Esophagus squamous epithelium (tissue), 5 donors: ENCODE measurements around the gene SFMBT1. TPM values are rescaled to one million over a fixed set of nuclear protein-coding genes. Genes with fewer than 3 reads are reported as not detected.

Source experiments
- DNase-seq: peaks from one replicate; lab custom pipeline; 2025; lab: John Stamatoyannopoulos, UW
- H3K27ac ChIP-seq, 4 donors: fragments of 200-600 bp; sonication (generic); one replicate each; pipeline ENCODE4 v1.5.1; 2016 to 2019; ENCODE audit warnings: mild to moderate bottlenecking in 1 of 4
- H3K27me3 ChIP-seq, 4 donors: fragments of 200-600 bp; sonication (generic); 1 replicate in 3 of 4; 2 replicates in 1 of 4; pipeline versions ENCODE4 v1.5.1 to v1.6.0; 2017 to 2021; ENCODE audit warnings: antibody characterized with exemption in 1 of 4
- H3K36me3 ChIP-seq, 3 donors: fragments of 200-600 bp; sonication (generic); one replicate each; pipeline ENCODE4 v1.5.1; 2016 to 2019
- H3K4me1 ChIP-seq, 3 donors: fragments of 200-600 bp; sonication (generic); one replicate each; pipeline ENCODE4 v1.5.1; 2017 to 2019
- H3K4me3 ChIP-seq, 4 donors: fragments of 200-600 bp; sonication (generic); 1 replicate in 3 of 4; 2 replicates in 1 of 4; pipeline ENCODE4 v1.5.1; 2016 to 2019; ENCODE audit warnings: mild to moderate bottlenecking in 2 of 4, moderate library complexity in 1 of 4
- H3K9me3 ChIP-seq, 3 donors: fragments of 200-600 bp; sonication (generic); one replicate each; pipeline ENCODE4 v1.5.1; 2016 to 2019
- POLR2A ChIP-seq, 4 donors: fragments of 450-650 bp; IDR thresholded peaks; one replicate each; pipeline ENCODE4 v1.6.1; 2017; ENCODE audit warnings: antibody characterized with exemption in 4 of 4, mild to moderate bottlenecking in 4 of 4, moderate library complexity in 3 of 4
- WGBS, 2 donors: methylation state at CpG; one replicate each; pipeline ENCODE4 v1.1.5; 2018; 5-methylcytosine and 5-hydroxymethylcytosine counted together
- intact Hi-C: fragments of 100-400 bp; cut with DNase I; formaldehyde crosslinking; loops from one replicate; pipeline ENCODE4 v1.15.0; 2022
- total RNA-seq, 4 donors: library from RNA; depleted of rRNA; stranded (reverse); fragments of >200 nt; gene quantifications; one replicate each; pipeline ENCODE4 v1.1.0, GENCODE V29; 2016
- TF ChIP-seq, protein P1 (sequence below), 6 experiments: fragments of 450-650 bp in 4 of 6; fragments of 200-600 bp in 2 of 6; sonication (generic) in 2 of 6; IDR thresholded peaks; one replicate each; pipeline ENCODE4 v1.5.1; 2016 to 2019; ENCODE audit warnings: antibody characterized with exemption in 6 of 6, mild to moderate bottlenecking in 4 of 6, moderate library complexity in 4 of 6
- donor health status: DM: yes; HTN: yes; CAD: no.

Gene SFMBT1
- total RNA-seq, 4 donors from 2014 or later, result 6.6 to 26.7 (median 9.4) TPM

DNA sequence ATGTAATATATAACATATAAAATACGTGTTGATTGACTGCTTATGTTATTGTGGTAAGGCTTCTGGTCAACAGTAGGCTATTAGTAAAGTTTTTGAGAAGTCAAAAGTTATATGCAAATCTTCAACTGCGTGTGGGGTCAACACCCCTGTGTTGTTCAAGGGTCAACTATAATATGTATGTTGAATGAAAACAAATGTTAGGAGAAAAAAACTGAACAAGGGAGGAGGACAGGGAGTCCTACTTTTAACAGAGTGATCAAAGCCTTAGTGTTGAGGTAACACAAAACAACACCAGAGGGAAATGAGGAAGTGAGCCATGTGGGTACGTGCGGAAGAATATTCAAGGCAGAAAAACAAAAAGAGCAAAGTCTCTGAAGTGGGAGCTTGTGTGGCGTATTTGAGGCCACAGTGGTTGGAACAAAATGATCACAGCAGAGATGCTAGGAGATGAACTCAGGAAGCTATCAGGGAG lies 62.5 kb downstream of the SFMBT1 start:
- peak overlapping the region in 1 of 4 donors; percentile 17 for H3K27ac ChIP-seq
- WGBS, 2 donors, result 68 to 70% methylated on average over 5 of the region's 5 CpGs
- DNase-seq, result no peak

DNA sequence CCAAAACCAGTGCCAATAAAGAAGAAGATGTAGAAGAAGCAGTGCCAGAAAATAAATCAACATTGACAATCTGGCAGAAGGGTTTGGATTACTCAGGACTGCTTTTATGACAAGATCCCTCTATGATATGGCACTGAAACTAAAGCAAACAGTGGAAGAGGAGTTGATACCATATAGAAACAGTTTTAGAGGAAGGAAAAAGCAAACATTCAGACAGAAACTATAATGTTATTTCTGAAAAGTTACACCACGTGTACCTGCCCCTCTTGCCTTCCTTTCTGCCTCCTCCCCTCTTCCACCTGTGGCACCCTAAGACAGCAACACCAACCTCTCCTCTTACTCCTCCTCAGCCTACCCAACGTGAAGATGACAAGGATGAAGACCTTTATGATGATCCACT lies 63.0 kb downstream of the SFMBT1 start:
- H3K4me1 ChIP-seq, result peaks cover 0 to 21% (median 0%) of the 10 kb centered on the region in 3 donors
- no peaks in the 10 kb centered on the region for H3K27me3 ChIP-seq
- no peaks in the 10 kb centered on the region for H3K36me3 ChIP-seq
- WGBS, 2 donors, result 35 to 38% methylated on average over 2 of the region's 2 CpGs
- no peaks in the 10 kb centered on the region for H3K9me3 ChIP-seq
- no peak for DNase-seq
- TF ChIP-seq POLR2A (IDR thresholded peaks at IDR 0.05), result no peak
- TF ChIP-seq, protein P1, sequence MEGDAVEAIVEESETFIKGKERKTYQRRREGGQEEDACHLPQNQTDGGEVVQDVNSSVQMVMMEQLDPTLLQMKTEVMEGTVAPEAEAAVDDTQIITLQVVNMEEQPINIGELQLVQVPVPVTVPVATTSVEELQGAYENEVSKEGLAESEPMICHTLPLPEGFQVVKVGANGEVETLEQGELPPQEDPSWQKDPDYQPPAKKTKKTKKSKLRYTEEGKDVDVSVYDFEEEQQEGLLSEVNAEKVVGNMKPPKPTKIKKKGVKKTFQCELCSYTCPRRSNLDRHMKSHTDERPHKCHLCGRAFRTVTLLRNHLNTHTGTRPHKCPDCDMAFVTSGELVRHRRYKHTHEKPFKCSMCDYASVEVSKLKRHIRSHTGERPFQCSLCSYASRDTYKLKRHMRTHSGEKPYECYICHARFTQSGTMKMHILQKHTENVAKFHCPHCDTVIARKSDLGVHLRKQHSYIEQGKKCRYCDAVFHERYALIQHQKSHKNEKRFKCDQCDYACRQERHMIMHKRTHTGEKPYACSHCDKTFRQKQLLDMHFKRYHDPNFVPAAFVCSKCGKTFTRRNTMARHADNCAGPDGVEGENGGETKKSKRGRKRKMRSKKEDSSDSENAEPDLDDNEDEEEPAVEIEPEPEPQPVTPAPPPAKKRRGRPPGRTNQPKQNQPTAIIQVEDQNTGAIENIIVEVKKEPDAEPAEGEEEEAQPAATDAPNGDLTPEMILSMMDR (IDR thresholded peaks at IDR 0.05), result no peak
- no peak overlapping the region for H3K27ac ChIP-seq
- H3K4me3 ChIP-seq, result no peak overlapping the region
- intact Hi-C loops, result no loop called here

More for the DNA sequence above, 62.5 kb downstream of the SFMBT1 start:
- peaks cover 0 to 17% (median 0%) of the 10 kb centered on the region in 3 donors for H3K4me1 ChIP-seq
- H3K9me3 ChIP-seq, result no peaks in the 10 kb centered on the region
- H3K27me3 ChIP-seq, result no peaks in the 10 kb centered on the region
- TF ChIP-seq POLR2A (IDR thresholded peaks at IDR 0.05), result peak in 1 of 4 donors; percentile 14
- TF ChIP-seq, protein P1 (IDR thresholded peaks at IDR 0.05), result no peak
- no peak overlapping the region for H3K4me3 ChIP-seq
- intact Hi-C loops, result no loop called here
- no peaks in the 10 kb centered on the region for H3K36me3 ChIP-seq

DNA sequence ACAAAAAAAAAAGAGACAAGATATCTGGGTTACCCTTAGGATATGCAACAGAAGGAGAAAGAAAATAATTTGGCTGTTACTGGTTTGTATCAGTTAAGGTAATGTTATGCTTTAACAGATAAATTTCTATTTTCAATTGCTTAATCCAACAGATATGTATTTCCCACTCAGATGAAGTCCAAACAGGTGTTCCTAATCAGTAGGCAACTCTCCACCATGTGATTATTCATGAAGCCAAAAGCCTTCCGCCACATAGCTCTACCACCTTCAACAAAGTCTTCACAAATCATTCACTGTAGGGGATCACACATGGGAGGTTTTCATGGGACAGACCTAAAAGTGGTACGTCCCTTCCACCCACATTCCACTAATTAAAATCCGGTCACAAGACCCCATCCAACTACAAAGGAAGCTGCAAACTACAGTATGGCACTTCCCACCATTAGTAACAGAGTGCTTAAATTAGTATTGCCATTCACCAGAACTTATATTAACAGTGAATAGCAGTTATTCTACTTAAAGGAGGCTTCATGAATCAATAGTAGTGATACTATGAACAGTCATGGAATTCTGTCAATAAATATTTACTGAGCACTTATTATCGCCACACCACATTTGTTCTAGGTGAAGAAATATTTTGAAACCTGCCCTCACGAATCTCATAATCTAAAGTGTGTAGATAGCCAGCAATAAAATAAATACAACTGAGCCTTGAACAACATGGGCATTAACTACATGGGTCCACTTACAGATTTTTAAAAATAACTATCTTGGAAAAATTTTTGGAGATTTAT lies 66.5 kb downstream of the SFMBT1 start:
- Histone ChIP-seq H3K4me3 (no peak overlapping the region), H3K27me3 (no peaks in the 10 kb centered on the region), H3K4me1 (peaks cover 0 to 23% (median 0%) of the 10 kb centered on the region in 3 donors), H3K36me3 (no peaks in the 10 kb centered on the region), H3K27ac (no peak overlapping the region), H3K9me3 (no peaks in the 10 kb centered on the region)
- WGBS, 2 donors, result 83 to 85% methylated on average over 5 of the region's 5 CpGs
- TF ChIP-seq, protein P1 (IDR thresholded peaks at IDR 0.05), result no peak
- TF ChIP-seq POLR2A (IDR thresholded peaks at IDR 0.05), result no peak
- intact Hi-C loops, result no loop called here
- no peak for DNase-seq

DNA sequence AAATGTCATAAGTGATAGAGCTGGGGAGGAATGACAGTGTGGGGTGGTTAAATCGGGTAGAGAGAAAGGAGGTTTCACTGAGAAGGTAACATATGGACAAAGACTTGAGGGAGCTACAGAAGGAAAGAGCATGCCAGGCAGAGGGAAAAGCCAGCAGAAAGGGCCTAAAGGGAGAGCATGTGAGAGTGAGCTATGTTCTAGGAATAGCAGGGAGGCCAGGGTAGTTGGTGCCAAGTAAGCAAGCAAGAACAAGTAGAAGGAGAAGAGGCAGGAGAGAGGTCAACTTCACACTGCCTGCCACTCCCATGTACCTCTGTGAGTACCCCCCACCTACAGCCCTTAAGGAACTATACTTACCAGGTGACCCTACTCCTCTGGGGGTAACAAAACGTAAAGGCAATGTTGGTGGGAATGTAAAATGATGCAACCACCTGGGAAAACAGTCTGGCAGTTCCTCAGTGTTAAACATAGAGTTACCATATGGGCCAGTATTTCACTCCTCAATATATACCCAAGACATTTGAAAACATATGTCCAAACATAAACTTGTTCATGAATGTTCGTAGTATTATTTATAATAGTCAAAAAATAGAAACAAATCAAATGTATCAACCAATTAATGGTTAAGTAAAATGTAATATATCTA lies 67.6 kb downstream of the SFMBT1 start:
- Histone ChIP-seq H3K4me1 (peaks cover 0 to 13% (median 0%) of the 10 kb centered on the region in 3 donors), H3K27me3 (no peaks in the 10 kb centered on the region), H3K9me3 (no peaks in the 10 kb centered on the region), H3K27ac (no peak overlapping the region), H3K36me3 (no peaks in the 10 kb centered on the region), H3K4me3 (no peak overlapping the region)
- DNase-seq, result no peak
- TF ChIP-seq POLR2A (IDR thresholded peaks at IDR 0.05), result no peak
- TF ChIP-seq, protein P1 (IDR thresholded peaks at IDR 0.05), result no peak
- WGBS, 2 donors, result 57 to 84% methylated on average over 3 of the region's 3 CpGs
- intact Hi-C loops, result no loop called here

DNA sequence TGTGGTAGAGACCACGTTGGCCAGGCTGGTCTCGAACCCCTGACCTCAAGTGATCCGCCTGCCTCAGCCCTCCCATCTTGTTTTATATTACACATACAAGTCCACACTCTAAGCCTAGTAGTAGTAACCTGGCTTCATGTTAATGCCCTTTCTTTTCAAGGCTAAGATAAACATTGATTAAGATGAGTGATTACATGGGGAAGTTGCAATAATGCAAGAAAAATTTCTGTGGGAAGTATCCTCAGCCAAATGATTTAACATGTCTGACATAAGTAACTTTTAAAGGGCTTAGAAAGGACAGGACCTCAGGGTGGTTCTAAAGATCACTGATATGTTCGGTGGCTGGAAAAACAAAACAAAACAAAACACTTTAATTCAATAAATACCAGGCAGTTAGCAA lies 72.1 kb downstream of the SFMBT1 start:
- no peak for DNase-seq
- no peaks in the 10 kb centered on the region for H3K27me3 ChIP-seq
- H3K4me3 ChIP-seq, result no peak overlapping the region
- no peak overlapping the region for H3K27ac ChIP-seq
- H3K9me3 ChIP-seq, result no peaks in the 10 kb centered on the region
- intact Hi-C loops, result no loop called here
- peaks cover 0 to 6% (median 0%) of the 10 kb centered on the region in 3 donors for H3K4me1 ChIP-seq
- no peak for TF ChIP-seq POLR2A (IDR thresholded peaks at IDR 0.05)
- TF ChIP-seq, protein P1 (IDR thresholded peaks at IDR 0.05), result no peak
- 65 to 67% methylated on average over 4 of the region's 4 CpGs for WGBS, 2 donors
- peaks cover 0 to 6% (median 0%) of the 10 kb centered on the region in 3 donors for H3K36me3 ChIP-seq
